ENCODE measurements around the gene LYPD1. TPM values are rescaled to one million over a fixed set of nuclear protein-coding genes. Genes with fewer than 3 reads are reported as not detected.

The LYPD1 gene
- total RNA-seq, 1 donor from 2014 or later: not detected

DNA sequence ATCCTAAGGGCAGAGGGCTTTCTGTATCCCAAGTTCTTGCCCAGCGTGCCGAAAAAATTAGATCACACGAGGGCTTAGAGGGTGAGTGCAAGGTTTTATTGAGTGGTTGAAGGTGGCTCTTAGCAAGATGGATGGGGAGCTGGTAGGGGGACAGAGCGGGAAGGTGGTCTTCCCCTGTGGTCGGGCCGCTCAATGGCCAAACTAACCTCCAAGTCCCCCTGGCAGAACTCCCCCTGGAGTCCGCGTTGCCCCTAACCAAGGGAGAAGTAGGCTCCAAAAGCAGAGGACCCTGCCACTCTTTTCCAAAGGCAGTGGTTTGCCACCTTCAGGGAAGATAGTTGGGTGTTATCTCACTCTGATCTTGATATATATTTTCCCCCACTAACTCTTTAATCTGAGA lies 63.4 kb downstream of the LYPD1 start:
- no peak overlapping the region for H3K27ac ChIP-seq
- H3K27me3 ChIP-seq: no peaks in the 10 kb centered on the region
- no peaks in the 10 kb centered on the region for H3K9me3 ChIP-seq
- no peak overlapping the region for H3K4me3 ChIP-seq
- H3K36me3 ChIP-seq: no peaks in the 10 kb centered on the region
- no peaks in the 10 kb centered on the region for H3K4me1 ChIP-seq
- intact Hi-C loops (cut with DNase I): no loop called here
- TF ChIP-seq, protein P1, sequence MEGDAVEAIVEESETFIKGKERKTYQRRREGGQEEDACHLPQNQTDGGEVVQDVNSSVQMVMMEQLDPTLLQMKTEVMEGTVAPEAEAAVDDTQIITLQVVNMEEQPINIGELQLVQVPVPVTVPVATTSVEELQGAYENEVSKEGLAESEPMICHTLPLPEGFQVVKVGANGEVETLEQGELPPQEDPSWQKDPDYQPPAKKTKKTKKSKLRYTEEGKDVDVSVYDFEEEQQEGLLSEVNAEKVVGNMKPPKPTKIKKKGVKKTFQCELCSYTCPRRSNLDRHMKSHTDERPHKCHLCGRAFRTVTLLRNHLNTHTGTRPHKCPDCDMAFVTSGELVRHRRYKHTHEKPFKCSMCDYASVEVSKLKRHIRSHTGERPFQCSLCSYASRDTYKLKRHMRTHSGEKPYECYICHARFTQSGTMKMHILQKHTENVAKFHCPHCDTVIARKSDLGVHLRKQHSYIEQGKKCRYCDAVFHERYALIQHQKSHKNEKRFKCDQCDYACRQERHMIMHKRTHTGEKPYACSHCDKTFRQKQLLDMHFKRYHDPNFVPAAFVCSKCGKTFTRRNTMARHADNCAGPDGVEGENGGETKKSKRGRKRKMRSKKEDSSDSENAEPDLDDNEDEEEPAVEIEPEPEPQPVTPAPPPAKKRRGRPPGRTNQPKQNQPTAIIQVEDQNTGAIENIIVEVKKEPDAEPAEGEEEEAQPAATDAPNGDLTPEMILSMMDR (IDR thresholded peaks at IDR 0.05): no peak
- no peak for DNase-seq (ENCODE audit: low spot score in 2 of 2)

DNA sequence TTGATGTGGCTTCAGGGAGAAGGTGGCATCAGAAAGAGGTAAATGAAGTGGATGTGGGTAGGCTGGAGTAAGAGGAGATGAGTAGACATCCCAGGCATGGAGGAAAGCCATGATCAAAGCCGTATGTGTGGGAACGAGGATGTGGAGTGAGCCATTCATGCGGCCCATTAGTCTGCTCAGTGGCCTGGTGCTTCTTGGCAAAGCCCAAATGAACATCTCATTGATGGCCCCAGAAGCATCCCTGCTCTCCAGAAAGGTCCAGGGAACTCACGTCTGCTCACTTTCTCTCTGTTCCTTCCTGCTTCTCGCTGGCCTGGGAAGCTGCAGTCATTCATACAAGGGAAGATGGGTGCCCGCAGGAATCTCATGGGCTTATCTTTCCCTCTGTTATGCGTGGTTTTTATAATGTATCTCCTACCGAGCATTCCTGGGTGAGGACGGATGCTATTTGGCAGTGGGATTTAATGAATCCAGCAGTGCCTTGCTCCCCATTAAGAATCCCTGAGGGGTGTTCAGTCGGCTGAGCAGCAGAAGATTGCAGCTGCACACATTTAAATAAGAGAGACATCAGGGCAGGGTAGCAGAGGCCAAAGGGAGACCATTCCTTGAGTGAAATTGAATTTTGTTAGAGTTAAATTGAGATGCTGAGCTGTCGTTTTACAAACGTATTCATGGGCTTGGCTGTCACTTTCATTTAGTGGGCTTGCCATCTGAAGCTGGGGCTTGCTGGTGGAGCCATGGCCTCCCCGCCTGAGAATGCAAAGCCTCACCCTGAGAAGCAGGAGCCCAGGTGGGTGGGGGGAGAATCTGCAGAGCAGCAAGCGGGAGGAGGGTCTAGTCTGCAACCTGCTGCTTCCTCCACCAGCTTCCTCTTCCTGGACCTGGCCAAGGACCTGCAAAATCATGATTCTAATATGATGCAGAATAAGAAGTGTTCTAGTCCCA lies 64.5 kb downstream of the LYPD1 start:
- Histone ChIP-seq H3K27me3 (no peaks in the 10 kb centered on the region), H3K27ac (no peak overlapping the region), H3K4me3 (no peak overlapping the region), H3K36me3 (no peaks in the 10 kb centered on the region), H3K9me3 (no peaks in the 10 kb centered on the region), H3K4me1 (no peaks in the 10 kb centered on the region)
- no peak for DNase-seq (ENCODE audit: low spot score in 2 of 2)
- TF ChIP-seq, protein P1 (IDR thresholded peaks at IDR 0.05): no peak
- intact Hi-C loops (cut with DNase I): no loop called here

DNA sequence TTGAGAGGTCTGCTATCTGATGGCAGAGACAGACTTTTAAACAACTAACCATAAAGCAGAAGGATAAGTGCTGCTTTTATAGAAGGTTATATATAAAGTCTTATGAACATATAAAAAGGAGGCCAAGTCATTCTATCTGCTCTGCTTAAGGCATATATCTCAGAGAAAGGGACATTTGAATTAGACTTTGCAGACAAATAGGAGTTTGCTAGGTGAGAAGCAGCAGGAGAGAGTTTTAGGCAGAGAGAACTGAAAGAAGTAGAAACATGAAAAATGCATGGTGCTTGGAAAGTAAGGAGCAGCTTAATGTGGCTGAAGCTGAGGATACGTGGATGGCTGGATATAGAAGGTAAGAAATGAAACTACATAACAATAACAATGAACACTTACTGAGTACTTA lies 65.4 kb downstream of the LYPD1 start:
- TF ChIP-seq, protein P1 (IDR thresholded peaks at IDR 0.05): no peak
- DNase-seq (ENCODE audit: low spot score in 2 of 2): no peak

DNA sequence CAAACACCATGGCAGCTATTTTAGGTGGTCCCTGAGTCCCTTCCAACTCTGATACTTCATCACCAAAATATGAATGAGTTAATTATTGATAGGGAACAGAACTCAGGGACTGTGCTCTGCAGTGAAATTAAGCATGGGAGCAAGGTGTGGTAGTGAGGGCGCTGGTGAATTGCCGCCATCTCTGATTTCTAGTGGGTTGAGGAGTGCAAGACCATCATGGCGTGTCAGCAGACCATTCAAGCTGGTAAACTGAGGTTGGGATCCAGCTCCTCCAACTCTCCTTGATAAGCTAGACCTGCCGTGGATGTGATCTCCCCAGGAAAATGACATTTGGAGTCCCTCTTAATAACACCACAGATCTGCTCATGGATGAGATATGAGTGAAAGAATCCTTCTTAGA lies 70.4 kb downstream of the LYPD1 start:
- Histone ChIP-seq H3K27me3 (no peaks in the 10 kb centered on the region), H3K4me3 (no peak overlapping the region), H3K4me1 (no peaks in the 10 kb centered on the region), H3K9me3 (no peaks in the 10 kb centered on the region), H3K27ac (no peak overlapping the region), H3K36me3 (no peaks in the 10 kb centered on the region)
- intact Hi-C loops (cut with DNase I): no loop called here
- TF ChIP-seq, protein P1 (IDR thresholded peaks at IDR 0.05): no peak
- no peak for DNase-seq (ENCODE audit: low spot score in 2 of 2)

More for the DNA sequence above, 65.4 kb downstream of the LYPD1 start:
- Histone ChIP-seq H3K4me1 (no peaks in the 10 kb centered on the region), H3K4me3 (no peak overlapping the region), H3K36me3 (no peaks in the 10 kb centered on the region), H3K27me3 (no peaks in the 10 kb centered on the region), H3K9me3 (no peaks in the 10 kb centered on the region), H3K27ac (no peak overlapping the region)
- intact Hi-C loops (cut with DNase I): no loop called here

DNA sequence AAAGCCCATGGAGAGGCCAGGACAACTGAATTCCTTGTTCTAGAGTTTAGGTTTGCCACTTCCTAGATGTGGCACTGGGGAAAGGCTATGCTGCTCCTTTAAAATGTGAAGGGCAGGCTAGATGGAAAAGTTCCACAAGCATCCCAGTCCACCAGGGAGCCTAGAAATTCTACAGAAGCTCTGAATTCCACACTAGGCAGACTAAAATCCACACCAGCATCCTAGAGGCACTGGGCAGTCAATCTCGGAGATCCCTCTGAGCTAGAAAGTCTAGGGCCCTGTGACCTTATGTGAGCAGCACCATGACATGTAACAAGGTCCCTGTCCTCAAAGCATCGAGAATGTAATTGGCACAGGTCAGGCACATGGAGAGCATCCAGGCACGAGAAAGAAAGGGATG lies 71.5 kb downstream of the LYPD1 start:
- Histone ChIP-seq H3K27me3 (no peaks in the 10 kb centered on the region), H3K36me3 (no peaks in the 10 kb centered on the region), H3K4me3 (no peak overlapping the region), H3K27ac (no peak overlapping the region), H3K4me1 (no peaks in the 10 kb centered on the region), H3K9me3 (no peaks in the 10 kb centered on the region)
- DNase-seq (ENCODE audit: low spot score in 2 of 2): no peak
- intact Hi-C loops (cut with DNase I): no loop called here
- TF ChIP-seq, protein P1 (IDR thresholded peaks at IDR 0.05): no peak

Measured in ascending aorta (tissue), 2 donors.